GM12878 (cell line): ENCODE measurements around the gene FRS3. TPM values are rescaled to one million over a fixed set of nuclear protein-coding genes. Genes with fewer than 3 reads are reported as not detected.
A peak's percentile ranks its signal among the peaks of the same experiment; 100 is the strongest.

ENCODE experiments used
- CREB1 ChIP-seq: IDR thresholded peaks from 2 replicates; pipeline ENCODE4 v1.6.1; 2012; ENCODE audit warnings: low read depth, mild to moderate bottlenecking, inconsistent platforms
- RUNX3 ChIP-seq: IDR thresholded peaks from 2 replicates; pipeline ENCODE4 v1.6.1; 2012; ENCODE audit warnings: low read length, inconsistent platforms
- polyA plus RNA-seq, 11 experiments: library from polyadenylated mRNA; depleted of rRNA in 4 of 11; unstranded in 6 of 11; stranded (reverse) in 5 of 11; fragments of >200 nt; fragmentation: Nextera tagmentation in 4 of 11; fragmentation: Illumina TruSeq in 1 of 11; extraction: Ambion mirVana in 4 of 11; extraction: Trizol in 1 of 11; gene quantifications; 1 replicate in 1 of 11; 2 replicates in 10 of 11; pipeline versions ENCODE4 v1.2.1 to v1.2.3, GENCODE V29; 2011 to 2016; ENCODE audit warnings: inconsistent platforms in 2 of 11, missing spikeins in 2 of 11, low read depth in 1 of 11
- small RNA-seq: library from RNA; depleted of rRNA; stranded (forward); fragments of <200 nt; gene quantifications from one replicate; pipeline ENCODE3, GENCODE V24; 2014
- total RNA-seq, 4 experiments: library from RNA; depleted of rRNA in 3 of 4; stranded (reverse); fragments of >200 nt in 3 of 4; fragmentation: Illumina TruSeq in 1 of 4; extraction: Trizol in 1 of 4; gene quantifications; 2 replicates each; pipeline versions ENCODE4 v1.2.1 to v1.2.3, GENCODE V29; 2013 to 2021

FRS3 gene
- total and polyA plus RNA-seq, 10 of the 15 experiments (the other 5 are each of a cell fraction or from before 2014, with no cell fraction given), result 0.05 to 3.4 (median 1.5) TPM

DNA sequence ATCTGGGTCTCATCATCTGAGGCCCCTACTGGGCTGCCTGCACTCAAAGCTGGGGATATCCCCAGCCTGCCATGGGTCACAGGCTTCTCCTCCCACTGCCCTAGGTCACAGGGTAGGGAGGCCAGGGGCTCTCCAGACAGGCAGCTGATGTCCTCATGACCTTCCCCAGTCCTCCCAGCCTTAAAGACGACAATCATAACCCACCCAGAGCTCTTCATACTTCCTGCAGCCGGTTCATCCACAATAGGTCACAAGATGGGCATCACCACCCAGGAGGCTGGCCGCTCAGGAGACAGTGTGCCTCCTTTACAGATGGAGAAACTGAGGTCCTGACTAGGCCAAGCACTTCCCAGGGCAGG lies 59.5 kb downstream of the FRS3 start (continued):
- TF ChIP-seq RUNX3, result peak; percentile 5; the same call in 1 of the 2 replicates
- TF ChIP-seq CREB1, result no peak

Small RNA genes lying within 50 kb of the gene (small RNA-seq; reads per million reads assigned to genes)
- not detected for gene AL365205.2
- gene AL365205.3, result not detected

Other genes starting within 250 kb of the FRS3 start
Only the 7 nearest of the 10 such genes appear.
- not detected in 2 replicates for gene MDFI, start 141.4 kb downstream of the FRS3 start, total RNA-seq (2014; rRNA removed)
- not detected in 2 replicates for gene MDFI, start 141.4 kb downstream of the FRS3 start, total RNA-seq (2014; rRNA removed; fragmentation: Illumina TruSeq; extraction: Trizol)
- gene MDFI, start 141.4 kb downstream of the FRS3 start, total RNA-seq (2021), result not detected in 2 replicates
- gene MDFI, start 141.4 kb downstream of the FRS3 start, polyA plus RNA-seq (2011; rRNA removed), result not detected in 2 replicates
- not detected in 2 replicates for gene MDFI, start 141.4 kb downstream of the FRS3 start, polyA plus RNA-seq (2014; fragmentation: Illumina TruSeq; extraction: Trizol)
- not detected for gene MDFI, start 141.4 kb downstream of the FRS3 start, polyA plus RNA-seq (2014; fragmentation: Nextera tagmentation; extraction: Ambion mirVana)
- gene MDFI, start 141.4 kb downstream of the FRS3 start, polyA plus RNA-seq (2014; rRNA removed), result not detected in 2 replicates
- gene MDFI, start 141.4 kb downstream of the FRS3 start, polyA plus RNA-seq (2016; fragmentation: Nextera tagmentation; extraction: Ambion mirVana), result not detected
- gene TFEB, start 44.3 kb downstream of the FRS3 start, total RNA-seq (2014; rRNA removed), result 95.7 and 97.9 TPM in 2 replicates
- 30.7 and 31.4 TPM in 2 replicates for gene TFEB, start 44.3 kb downstream of the FRS3 start, total RNA-seq (2014; rRNA removed; fragmentation: Illumina TruSeq; extraction: Trizol)
- gene TFEB, start 44.3 kb downstream of the FRS3 start, total RNA-seq (2021), result 97.7 and 108 TPM in 2 replicates
- 22.8 and 62.1 TPM in 2 replicates for gene TFEB, start 44.3 kb downstream of the FRS3 start, polyA plus RNA-seq (2011; rRNA removed)
- gene TFEB, start 44.3 kb downstream of the FRS3 start, polyA plus RNA-seq (2014; fragmentation: Illumina TruSeq; extraction: Trizol), result 6.6 and 22.4 TPM in 2 replicates
- gene TFEB, start 44.3 kb downstream of the FRS3 start, polyA plus RNA-seq (2014; fragmentation: Nextera tagmentation; extraction: Ambion mirVana), result 1 to 10 TPM in 1 of 2 experiments, under 1 TPM in 1; 0.84 to 2.6 TPM
- 107 and 133 TPM in 2 replicates for gene TFEB, start 44.3 kb downstream of the FRS3 start, polyA plus RNA-seq (2014; rRNA removed)
- gene TFEB, start 44.3 kb downstream of the FRS3 start, polyA plus RNA-seq (2016; fragmentation: Nextera tagmentation; extraction: Ambion mirVana), result 10 to 100 TPM; 59.4 to 64.3 TPM
- gene PGC, start 32.5 kb downstream of the FRS3 start, total RNA-seq (2014; rRNA removed), result not detected in 2 replicates
- gene PGC, start 32.5 kb downstream of the FRS3 start, total RNA-seq (2014; rRNA removed; fragmentation: Illumina TruSeq; extraction: Trizol), result not detected in 2 replicates
- gene PGC, start 32.5 kb downstream of the FRS3 start, total RNA-seq (2021), result 0.26 and 1.2 TPM in 2 replicates
- not detected in 2 replicates for gene PGC, start 32.5 kb downstream of the FRS3 start, polyA plus RNA-seq (2011; rRNA removed)
- gene PGC, start 32.5 kb downstream of the FRS3 start, polyA plus RNA-seq (2014; fragmentation: Illumina TruSeq; extraction: Trizol), result not detected in 2 replicates
- not detected for gene PGC, start 32.5 kb downstream of the FRS3 start, polyA plus RNA-seq (2014; fragmentation: Nextera tagmentation; extraction: Ambion mirVana)
- gene PGC, start 32.5 kb downstream of the FRS3 start, polyA plus RNA-seq (2014; rRNA removed), result not detected in 2 replicates
- not detected for gene PGC, start 32.5 kb downstream of the FRS3 start, polyA plus RNA-seq (2016; fragmentation: Nextera tagmentation; extraction: Ambion mirVana)
- gene PRICKLE4, start 882 bp upstream of the FRS3 start, total RNA-seq (2014; rRNA removed), result 0.85 TPM in 1 of 2 replicates, not detected in the other
- not detected in 2 replicates for gene PRICKLE4, start 882 bp upstream of the FRS3 start, total RNA-seq (2014; rRNA removed; fragmentation: Illumina TruSeq; extraction: Trizol)
- 0.37 TPM in 1 of 2 replicates, not detected in the other for gene PRICKLE4, start 882 bp upstream of the FRS3 start, total RNA-seq (2021)
- not detected in 2 replicates for gene PRICKLE4, start 882 bp upstream of the FRS3 start, polyA plus RNA-seq (2011; rRNA removed)
- gene PRICKLE4, start 882 bp upstream of the FRS3 start, polyA plus RNA-seq (2014; fragmentation: Illumina TruSeq; extraction: Trizol), result not detected in 2 replicates
- gene PRICKLE4, start 882 bp upstream of the FRS3 start, polyA plus RNA-seq (2014; fragmentation: Nextera tagmentation; extraction: Ambion mirVana), result not detected
- not detected in 2 replicates for gene PRICKLE4, start 882 bp upstream of the FRS3 start, polyA plus RNA-seq (2014; rRNA removed)
- under 1 TPM; 0.33 to 0.35 TPM for gene PRICKLE4, start 882 bp upstream of the FRS3 start, polyA plus RNA-seq (2016; fragmentation: Nextera tagmentation; extraction: Ambion mirVana)
- gene TOMM6, start 7.8 kb upstream of the FRS3 start, total RNA-seq (2014; rRNA removed), result 206 TPM in 2 replicates
- 290 and 315 TPM in 2 replicates for gene TOMM6, start 7.8 kb upstream of the FRS3 start, total RNA-seq (2014; rRNA removed; fragmentation: Illumina TruSeq; extraction: Trizol)
- gene TOMM6, start 7.8 kb upstream of the FRS3 start, total RNA-seq (2021), result 262 and 265 TPM in 2 replicates
- 288 and 289 TPM in 2 replicates for gene TOMM6, start 7.8 kb upstream of the FRS3 start, polyA plus RNA-seq (2011; rRNA removed)
- 746 and 940 TPM in 2 replicates for gene TOMM6, start 7.8 kb upstream of the FRS3 start, polyA plus RNA-seq (2014; fragmentation: Illumina TruSeq; extraction: Trizol)
- gene TOMM6, start 7.8 kb upstream of the FRS3 start, polyA plus RNA-seq (2014; fragmentation: Nextera tagmentation; extraction: Ambion mirVana), result 100 to 1,000 TPM; 653 to 729 TPM
- gene TOMM6, start 7.8 kb upstream of the FRS3 start, polyA plus RNA-seq (2014; rRNA removed), result 283 and 357 TPM in 2 replicates
- gene TOMM6, start 7.8 kb upstream of the FRS3 start, polyA plus RNA-seq (2016; fragmentation: Nextera tagmentation; extraction: Ambion mirVana), result 100 to 1,000 TPM; 538 to 566 TPM
- 2.7 and 3.4 TPM in 2 replicates for gene USP49, start 115.5 kb upstream of the FRS3 start, total RNA-seq (2014; rRNA removed)
- gene USP49, start 115.5 kb upstream of the FRS3 start, total RNA-seq (2014; rRNA removed; fragmentation: Illumina TruSeq; extraction: Trizol), result 5.2 and 5.4 TPM in 2 replicates
- 7.7 TPM in 2 replicates for gene USP49, start 115.5 kb upstream of the FRS3 start, total RNA-seq (2021)
- 6.5 and 7.6 TPM in 2 replicates for gene USP49, start 115.5 kb upstream of the FRS3 start, polyA plus RNA-seq (2011; rRNA removed)
- 7.6 and 9.2 TPM in 2 replicates for gene USP49, start 115.5 kb upstream of the FRS3 start, polyA plus RNA-seq (2014; fragmentation: Illumina TruSeq; extraction: Trizol)
- 1 to 10 TPM; 1.0 TPM for gene USP49, start 115.5 kb upstream of the FRS3 start, polyA plus RNA-seq (2014; fragmentation: Nextera tagmentation; extraction: Ambion mirVana)
- gene USP49, start 115.5 kb upstream of the FRS3 start, polyA plus RNA-seq (2014; rRNA removed), result 6.0 and 6.8 TPM in 2 replicates
- gene USP49, start 115.5 kb upstream of the FRS3 start, polyA plus RNA-seq (2016; fragmentation: Nextera tagmentation; extraction: Ambion mirVana), result 1 to 10 TPM; 3.2 TPM
- gene MED20, start 141.2 kb upstream of the FRS3 start, total RNA-seq (2014; rRNA removed), result 13.4 and 14.4 TPM in 2 replicates
- 14.2 and 15.3 TPM in 2 replicates for gene MED20, start 141.2 kb upstream of the FRS3 start, total RNA-seq (2014; rRNA removed; fragmentation: Illumina TruSeq; extraction: Trizol)
- 16.6 and 17.2 TPM in 2 replicates for gene MED20, start 141.2 kb upstream of the FRS3 start, total RNA-seq (2021)
- gene MED20, start 141.2 kb upstream of the FRS3 start, polyA plus RNA-seq (2011; rRNA removed), result 24.8 TPM in 2 replicates
- 17.7 and 19.2 TPM in 2 replicates for gene MED20, start 141.2 kb upstream of the FRS3 start, polyA plus RNA-seq (2014; fragmentation: Illumina TruSeq; extraction: Trizol)
- 10 to 100 TPM; 15.9 to 21.7 TPM for gene MED20, start 141.2 kb upstream of the FRS3 start, polyA plus RNA-seq (2014; fragmentation: Nextera tagmentation; extraction: Ambion mirVana)
- gene MED20, start 141.2 kb upstream of the FRS3 start, polyA plus RNA-seq (2014; rRNA removed), result 11.1 and 15.1 TPM in 2 replicates
- 10 to 100 TPM; 20.4 to 21.0 TPM for gene MED20, start 141.2 kb upstream of the FRS3 start, polyA plus RNA-seq (2016; fragmentation: Nextera tagmentation; extraction: Ambion mirVana)